ENCODE measurements around the gene AIFM3.

DNA sequence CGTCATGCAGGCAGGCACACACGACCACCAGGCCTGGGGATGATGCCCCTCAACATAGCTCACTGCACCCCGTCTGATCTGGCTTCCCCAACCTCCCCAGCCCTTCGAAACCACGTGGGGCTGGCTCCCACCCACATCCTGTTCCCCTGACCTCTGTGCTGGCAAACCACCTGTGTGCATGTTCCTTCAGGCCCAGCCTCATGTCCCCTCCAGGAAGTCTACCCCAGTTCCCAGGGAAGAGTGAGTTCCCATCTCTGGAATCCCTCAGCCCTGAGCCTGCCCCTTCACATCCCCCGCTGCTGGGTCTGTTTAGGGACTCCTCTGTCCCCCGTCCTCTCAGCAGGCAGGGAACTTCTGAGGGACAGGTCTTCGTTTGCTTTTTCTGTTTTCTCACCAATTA lies 58.2 kb downstream of the AIFM3 start:
- TF ChIP-seq, protein P1, sequence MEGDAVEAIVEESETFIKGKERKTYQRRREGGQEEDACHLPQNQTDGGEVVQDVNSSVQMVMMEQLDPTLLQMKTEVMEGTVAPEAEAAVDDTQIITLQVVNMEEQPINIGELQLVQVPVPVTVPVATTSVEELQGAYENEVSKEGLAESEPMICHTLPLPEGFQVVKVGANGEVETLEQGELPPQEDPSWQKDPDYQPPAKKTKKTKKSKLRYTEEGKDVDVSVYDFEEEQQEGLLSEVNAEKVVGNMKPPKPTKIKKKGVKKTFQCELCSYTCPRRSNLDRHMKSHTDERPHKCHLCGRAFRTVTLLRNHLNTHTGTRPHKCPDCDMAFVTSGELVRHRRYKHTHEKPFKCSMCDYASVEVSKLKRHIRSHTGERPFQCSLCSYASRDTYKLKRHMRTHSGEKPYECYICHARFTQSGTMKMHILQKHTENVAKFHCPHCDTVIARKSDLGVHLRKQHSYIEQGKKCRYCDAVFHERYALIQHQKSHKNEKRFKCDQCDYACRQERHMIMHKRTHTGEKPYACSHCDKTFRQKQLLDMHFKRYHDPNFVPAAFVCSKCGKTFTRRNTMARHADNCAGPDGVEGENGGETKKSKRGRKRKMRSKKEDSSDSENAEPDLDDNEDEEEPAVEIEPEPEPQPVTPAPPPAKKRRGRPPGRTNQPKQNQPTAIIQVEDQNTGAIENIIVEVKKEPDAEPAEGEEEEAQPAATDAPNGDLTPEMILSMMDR (IDR thresholded peaks at IDR 0.05; ENCODE audit: low read depth, low read length, poor library complexity, severe bottlenecking): no peak
- no peak for TF ChIP-seq EZH2phosphoT487 (IDR thresholded peaks at IDR 0.05; ENCODE audit: borderline replicate concordance, low read length)
